Stimulated activated CD4-positive, alpha-beta T cell treated with anti-CD3 and anti-CD28 coated beads, Interleukin-12 subunit alpha, Interleukin-12 subunit beta, amount 100 ng/mL, for 4 hours (primary cell): Measurements from ENCODE around the gene CYBA.

ENCODE experiments used
- DNase-seq: peaks from one replicate; pipeline ENCODE4 v3.0.0-alpha.2; 2020

The CYBA gene

DNA sequence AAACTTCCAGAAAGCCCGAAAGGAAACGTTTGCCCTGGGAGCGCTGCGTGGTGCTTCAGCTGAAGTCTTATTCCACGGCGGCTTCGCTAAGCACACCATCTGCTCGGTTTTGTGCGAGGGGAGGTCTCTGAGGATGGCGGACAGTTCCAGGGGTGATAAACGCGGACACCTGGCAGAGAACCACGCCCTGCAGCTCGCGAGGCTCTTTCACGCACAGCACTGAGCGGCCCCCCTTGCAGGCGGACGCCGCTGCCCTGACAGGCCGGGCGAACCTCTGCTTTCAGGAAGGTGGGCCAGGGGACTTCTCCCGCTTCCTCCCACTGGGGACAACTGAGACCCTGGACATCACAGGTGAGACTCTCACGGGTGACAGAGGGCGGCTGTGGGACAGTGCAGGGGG lies 8.3 kb upstream of the CYBA start:
- no peak for DNase-seq

DNA sequence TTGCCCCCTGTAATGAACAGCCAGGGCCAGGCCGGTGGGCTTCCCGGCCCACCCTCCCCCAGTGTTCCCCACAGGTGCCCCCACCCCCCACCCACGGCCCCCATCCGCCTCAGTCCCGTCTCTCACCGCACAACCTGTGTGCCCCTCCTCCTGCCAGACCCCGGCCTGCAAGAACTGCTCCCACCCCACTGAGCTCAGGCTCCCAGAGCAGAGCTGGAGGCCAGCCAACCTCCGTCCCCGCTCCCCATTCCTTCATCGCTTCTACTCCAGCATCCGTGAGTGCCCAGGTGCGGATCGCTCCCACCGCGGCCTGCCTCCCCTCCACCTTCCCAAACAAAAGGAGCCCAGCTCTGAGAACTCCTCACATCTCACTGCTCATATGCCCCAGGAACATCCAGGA lies 7.9 kb upstream of the CYBA start:
- DNase-seq, result no peak

DNA sequence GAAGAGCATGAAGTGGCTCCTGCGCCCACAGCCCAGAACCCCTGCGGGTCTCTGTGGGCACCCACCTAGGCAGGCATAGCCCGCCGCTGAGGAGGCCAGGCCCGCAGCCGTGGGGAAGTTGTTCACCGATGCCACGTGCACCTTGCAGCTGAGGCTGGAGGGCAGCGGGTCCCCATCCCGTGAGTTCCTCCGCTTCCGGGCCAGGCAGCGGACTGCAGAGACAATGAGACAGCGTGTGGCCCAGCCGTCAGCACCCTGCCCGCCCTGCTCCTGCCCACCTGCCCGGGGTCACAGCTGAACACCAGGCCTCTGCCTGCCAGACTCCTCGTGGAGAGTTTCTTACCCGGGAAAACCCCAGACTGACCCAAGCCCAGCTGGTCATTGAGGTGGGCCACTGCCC lies 6.5 kb upstream of the CYBA start:
- DNase-seq, result no peak

DNA sequence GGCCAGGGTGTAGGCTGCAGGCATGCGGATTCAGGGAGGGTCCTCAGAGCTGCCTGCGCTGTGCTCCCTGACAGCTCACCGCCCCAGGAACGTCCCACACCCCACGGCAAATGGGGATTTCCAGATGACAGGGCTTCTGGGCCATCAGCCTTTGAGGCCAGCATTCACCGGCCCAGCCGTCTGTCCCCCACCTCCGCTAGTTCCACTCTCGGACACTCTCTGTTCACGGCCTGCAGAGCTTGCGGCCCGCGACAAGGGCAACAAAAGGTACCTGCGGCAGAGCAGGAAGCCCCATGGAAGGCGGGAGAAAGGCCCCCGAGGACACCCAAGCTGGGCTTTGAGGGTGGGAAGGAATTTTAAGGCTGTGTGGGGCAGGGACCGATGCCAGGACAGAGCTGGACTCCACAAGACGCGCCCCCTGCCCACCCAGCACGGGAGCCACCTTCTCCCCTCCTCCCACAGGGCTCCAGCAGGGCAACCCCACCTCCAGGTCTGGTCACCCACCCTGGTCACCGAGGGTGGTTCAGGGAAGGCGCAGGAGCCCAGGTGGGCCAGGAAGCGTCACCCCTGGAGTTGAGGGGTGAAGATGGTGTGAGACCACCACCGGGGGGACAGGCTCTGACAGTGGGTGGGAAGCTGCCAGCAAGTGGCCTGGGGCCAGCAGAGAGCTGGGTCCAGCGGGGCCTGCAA lies 5.6 kb upstream of the CYBA start:
- no peak for DNase-seq

DNA sequence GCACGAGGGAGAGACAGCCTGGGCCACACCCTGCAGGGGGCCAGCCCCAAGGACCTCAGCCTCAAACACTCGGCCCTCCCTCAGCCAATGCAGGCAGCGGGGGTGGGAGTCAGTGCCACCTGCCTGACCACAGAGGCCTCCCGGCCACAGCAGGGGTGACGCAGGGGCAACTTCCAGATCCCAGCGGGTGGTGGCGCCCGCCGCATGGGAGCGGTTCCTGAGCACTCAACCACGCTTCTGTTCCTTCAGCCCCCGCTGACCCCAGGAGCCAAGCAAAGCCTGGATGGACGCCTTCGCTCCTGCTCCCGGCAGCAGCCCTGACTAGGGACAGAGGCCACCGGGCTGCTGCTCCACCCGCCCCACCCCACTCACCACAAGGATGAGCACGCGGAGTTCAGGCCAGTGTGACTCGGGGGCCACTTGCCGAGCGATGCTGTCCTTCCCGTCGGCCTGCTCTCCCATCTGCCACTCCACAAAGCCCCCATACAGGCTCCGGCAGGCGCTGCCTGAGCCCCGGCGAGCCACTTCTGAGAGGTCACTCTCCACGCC lies 5.0 kb upstream of the CYBA start:
- no peak for DNase-seq

DNA sequence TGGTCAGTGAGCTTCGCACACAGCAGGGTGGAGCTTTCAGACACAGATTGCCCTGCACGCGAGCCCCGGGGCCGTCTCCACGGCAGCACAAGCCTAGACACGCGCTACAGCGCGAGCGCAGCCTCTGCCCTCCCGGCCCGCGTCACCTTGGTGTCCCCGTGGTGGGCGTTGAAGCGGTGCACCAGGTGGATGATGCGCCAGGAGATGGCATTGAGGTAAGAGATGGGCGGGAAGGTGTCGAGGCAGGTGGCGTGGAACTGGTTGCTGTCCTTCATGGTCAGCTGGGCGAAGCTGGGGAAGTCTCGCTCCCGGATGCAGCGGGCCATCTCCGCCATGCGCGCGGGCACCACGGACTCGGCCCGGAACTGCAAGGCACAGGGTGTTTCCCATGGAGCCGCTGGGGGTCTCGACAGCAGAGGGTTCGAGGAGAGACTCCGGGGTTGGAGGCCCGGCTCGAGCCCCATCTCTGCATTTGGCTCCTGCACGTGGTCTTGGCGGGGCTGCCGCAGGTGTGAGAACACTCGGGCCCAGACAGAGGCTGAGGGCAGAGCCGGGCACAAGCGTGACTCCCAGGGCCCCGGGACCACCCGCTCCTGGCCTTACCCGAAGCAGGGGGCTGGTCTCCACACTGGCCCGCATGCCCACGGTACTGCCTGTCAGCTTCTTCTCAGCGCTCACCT lies 4.3 kb upstream of the CYBA start:
- DNase-seq, result no peak

DNA sequence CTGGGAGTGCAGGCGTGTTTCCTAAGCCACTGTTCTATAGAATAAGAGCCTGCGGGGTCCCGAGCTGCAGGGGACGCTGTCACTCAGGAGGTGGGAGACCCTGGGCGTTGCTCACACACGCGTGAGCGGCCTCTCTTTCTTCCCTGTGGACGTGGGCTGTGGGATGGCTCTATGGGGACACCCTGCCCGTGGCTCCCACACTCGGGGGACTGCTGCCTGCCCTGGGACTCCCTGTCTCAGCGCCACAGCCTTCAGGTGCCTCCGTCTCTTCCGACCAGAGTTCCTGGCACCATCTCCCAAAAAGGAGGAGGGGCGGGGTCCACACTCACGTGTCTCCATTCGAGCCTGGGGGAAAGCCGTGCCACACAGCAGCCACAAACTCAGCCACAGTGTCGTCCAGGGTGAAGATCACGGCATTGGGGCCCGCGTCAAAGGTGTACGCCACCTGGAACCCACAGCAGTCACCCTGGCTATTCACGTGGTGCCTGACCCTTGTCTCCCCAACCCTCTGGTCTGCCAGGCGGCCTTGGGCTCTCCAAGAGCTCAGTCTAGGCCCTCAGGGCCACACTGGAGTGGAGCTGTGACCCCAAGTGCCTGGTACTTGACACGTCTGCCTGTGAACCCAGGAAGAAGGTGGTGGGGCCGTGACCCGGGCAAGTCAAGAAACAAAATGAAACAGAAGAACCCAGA lies 3.7 kb upstream of the CYBA start:
- DNase-seq, result no peak

DNA sequence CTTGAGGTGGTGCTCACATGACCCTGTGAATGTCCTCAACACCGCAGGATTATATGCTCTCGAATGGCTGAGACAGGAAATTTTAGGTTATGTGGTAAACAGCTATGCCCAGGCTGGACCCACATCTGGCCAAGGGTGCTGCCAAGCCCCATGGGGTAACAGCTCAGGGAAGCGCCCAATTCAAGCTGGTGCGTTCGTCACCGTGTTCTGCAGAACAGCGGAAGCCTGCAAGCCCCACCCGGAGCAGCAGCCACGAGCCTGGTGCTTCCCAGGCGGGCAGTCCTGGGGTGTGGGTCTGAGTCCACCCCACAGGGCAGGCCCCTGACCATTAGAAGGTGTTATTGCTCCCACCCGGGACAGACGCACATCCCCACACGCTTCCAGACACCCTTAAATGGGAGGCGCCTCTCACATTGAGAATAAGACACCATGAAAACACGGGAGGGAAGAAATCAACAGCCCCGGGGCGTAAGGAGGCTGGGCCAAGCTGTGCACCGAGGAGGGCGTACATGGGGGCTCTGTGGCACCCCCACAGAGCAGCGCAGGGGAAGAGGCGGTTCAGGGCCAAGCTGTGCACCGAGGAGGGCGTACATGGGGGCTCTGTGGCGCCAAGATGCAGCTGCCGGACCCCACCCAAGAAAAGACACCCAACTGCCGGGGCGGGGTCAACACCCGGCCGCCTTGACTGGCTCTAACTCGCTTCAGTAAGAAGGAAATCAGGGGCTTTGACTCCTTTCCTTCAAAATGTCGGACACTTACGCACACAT lies 2.9 kb upstream of the CYBA start:
- DNase-seq, result no peak

DNA sequence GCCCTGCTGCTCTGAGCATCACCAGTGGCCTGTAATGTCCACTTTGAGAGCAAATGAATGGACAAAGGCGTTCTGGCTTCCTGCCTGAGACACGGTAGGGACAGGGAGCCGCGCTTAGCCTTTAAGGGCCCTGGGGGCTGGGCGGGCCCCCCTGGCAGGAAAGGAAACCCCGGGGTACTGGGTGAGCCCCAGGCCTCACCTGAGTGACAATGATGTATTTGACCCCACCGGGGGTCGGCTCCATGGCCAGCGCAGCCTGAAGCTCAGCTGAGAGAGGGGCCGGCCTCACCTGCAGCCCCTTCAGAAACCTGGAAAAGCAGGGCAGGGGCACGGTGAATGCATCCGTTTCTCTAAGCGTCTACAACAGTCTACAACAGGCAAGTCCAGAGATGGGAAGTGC lies 2.2 kb upstream of the CYBA start:
- no peak for DNase-seq

DNA sequence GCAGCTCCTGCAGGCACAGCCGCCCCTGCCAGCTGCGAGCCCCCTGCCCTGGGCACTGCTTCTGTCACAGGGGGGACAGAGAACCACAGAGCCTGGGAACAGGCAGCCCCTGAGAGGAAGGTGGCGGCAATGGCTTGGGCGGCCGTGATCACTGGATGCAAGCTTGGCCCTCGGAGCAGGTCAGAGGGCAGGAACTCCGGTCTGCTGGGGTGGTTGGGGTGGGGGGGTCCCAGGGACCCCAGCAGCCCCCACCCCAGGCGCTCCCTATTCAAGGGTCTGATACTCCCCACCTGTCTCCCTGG lies 1.9 kb upstream of the CYBA start:
- no peak for DNase-seq

DNA sequence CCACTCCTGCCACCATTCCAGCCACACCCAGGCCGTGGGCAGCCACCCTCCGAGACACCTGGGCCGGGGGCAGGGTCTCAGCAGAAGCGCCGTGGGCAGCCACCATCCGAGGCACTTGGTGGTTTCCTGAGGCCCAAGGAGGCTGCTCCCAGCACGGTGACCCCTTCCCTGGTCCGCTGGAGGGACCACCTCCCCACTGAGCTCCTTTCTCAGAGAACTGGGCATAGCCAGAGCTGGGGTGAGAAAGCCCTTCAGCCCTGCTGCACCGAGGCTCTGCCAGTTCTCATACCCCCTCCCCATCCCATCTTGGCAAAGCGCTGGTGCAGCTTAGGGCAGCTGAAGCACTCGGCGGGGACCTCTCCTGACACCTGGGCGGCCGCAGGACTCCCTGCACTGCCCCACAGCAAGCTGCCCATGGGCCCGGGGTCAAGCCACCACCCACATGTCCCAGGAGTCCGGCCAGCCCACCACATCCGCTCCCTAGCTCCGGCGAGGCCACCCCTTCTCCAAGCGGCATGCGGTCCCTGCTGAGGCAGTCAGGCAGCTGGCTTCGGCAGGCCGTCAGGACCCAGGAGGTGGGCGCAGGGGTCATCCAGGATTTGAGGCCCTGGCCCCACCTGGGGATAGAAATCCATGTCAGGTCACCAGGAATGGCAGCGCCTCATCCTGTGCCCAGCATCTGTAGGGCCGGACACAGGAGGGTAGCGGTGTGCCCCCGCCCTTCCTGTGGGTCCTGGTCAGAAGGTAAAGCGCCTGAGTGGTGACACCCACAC lies 1.3 kb upstream of the CYBA start:
- no peak for DNase-seq

DNA sequence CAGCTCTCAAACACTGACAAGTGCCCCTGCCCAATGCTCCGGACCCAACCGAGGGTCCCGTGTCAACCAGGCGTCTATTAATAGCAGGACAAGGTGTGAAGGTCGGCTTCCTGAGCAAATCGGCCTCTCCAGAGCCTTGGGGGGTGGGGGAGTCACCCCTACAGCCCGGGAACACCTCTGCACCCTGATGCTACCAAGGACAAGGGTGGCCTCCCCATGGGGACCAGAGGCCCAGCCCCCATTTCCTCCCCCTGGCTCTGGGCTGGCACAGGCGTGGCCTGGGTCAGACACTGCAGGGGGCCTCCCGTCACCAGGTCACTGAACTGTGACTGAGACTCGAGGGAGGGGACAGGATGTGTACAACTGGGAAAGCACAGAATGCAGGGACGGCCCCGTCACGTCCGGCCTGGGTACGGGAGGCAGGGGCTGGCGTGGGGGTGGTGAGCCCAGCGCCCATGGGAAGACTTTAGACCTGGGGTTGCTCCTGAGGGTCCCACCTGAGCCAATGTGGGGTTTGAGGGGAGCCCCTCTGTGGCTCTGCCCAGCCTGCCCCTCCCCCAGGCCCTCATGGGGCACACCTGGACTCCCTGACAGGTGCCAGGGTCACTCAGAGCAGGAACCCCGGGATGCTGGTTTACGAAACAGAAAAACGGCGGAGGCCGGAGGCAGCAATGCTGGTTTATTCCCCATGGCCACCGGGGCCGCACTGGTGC lies 579 bp upstream of the CYBA start:
- peak; percentile 64 for DNase-seq

DNA sequence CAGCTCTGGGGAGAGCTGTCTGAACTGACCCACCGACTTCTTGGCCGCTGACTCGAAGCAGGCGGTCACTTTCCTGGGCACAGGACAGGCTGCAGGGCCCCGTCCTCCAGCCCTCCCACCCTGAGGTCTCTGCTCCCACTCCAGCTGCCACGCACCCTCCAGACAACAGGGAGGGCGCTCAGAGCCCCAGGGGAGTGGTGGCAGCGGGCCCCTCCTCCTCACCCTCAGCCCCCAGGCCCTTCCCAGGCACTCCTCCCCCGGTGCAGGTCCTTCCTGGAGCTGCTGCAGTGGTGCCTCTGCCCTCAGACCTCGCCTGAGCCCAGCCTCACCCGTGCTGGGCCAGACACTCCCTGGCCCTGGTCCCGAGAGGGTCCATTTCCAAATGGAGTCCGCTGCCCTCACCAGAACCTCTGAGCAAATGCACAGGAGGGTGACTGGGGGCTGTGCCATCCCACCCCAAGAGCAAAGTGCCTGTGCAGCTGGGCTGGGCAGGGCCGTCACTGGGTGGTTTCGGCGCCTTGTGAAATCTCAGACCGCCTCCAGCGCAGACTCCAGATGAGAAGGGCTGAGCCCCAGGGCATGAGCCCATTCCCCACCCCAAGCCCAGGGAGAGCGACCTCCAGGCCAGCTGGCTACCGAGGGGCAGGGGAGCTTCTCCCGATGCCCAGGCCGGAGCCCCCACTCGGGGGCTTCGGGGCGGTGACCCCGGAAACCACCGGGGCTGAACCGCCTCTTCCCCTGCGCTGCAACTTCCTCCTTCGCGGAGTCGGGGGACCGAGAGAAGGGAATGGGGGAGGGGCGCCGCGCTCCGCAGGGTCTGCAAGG lies 717 bp downstream of the CYBA start:
- peak; percentile 32 for DNase-seq

DNA sequence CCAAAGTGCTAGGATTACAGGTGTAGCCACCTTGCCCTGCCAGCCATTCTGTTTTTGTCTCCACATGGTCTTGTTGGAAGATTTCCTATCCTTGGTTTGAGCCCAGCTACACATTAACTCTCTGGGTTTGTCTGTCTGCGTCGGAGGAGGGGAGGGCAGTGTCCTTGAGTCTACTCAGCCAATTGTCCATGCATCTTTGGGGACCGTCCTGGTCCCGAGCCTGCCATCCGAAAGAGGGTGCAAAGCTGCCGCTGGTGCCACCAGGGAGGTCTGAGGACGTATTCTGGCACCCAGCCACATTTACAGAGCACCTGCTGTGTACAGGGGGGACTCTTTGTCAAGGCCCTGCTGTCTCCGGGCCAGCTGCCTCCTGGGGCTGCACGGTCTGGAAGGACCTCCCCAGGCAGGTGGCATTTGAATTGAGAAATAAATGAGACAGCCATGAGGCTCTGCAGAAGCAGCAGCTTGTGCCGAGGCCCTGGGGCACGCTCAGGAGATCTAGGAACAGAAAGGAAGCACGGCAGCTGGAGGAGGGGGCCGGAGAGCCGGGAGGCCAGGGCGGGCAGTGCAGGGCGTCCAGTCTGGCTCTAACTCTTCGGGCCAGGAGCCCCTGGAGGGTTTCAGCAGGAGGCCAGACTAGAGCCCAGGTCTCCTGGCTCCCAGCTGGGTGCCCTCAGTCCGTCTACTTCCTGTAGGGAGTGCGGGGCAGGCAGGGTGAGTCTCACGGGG lies 1.5 kb downstream of the CYBA start:
- DNase-seq, result no peak

DNA sequence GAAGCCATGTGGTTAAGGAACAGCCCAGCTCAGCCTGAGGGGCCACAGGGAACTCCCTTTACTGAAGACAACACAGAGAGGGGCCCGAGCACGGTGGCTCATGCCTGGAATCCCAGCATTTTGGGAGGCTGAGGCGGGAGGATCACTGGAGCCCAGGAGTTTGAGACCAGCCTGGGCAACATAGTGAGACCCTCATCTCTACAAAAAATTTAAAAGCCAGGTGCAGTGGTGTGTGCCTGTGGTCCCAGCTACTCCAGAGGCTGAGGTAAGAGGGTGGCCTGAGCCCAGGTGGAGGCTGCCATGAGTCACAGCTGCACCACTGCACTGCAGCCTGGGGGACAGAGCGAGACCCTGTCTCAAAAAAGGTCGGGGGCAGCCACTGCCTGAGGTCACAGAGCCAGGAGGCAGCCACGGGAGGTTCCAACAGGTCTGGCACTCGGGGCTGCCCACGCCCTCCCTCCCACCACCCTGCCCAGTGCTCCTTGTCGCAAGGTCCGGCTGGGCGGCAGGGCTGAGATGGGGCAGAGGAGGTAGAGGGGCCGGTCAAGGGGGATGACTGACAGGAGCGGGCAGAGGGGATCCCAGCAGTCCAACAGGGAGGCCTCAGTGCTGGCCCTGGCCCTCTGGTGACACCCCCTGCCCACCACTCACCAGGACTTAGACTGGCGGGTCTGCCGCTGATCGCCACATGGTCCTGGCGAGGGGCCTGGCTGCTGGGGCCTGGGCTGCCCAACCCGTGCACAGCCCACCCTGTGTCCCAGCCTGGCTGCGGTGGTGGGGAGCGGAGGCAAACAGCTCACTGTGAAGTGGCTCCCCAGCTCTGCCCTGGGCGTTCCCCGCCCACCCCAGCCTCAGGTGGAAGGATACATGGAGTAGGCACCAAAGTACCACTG lies 3.4 kb downstream of the CYBA start:
- no peak for DNase-seq

DNA sequence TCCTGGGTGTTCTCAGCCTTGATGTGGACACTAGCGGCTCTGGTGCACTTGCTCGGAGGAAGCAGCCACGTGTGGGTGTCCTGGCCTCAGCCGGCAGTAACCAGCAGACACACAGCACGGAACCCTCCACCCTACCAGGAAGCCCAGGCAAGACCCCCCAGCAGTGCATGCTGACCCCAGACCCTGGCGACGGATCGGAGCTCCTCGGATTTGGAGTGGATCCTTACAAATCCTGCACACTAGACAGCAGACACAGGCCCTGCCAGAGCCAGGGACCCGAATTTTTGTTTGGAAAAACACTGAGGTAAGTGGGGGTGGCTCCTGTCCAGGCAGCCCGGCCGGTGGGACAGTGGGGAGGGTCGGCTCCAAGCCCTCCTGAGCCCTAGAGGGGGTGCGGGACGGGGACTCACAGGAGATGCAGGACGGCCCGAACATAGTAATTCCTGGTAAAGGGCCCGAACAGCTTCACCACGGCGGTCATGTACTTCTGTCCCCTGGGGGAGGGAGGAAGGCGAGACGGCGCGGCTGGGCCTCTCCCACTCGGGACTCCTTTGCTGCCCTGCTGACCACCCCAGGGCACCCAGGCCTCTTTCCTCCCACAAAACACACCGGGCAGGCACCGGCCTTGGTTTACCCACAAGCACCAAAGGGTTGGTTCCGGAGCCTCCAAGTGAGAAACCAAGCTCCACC lies 4.4 kb downstream of the CYBA start:
- DNase-seq, result no peak

DNA sequence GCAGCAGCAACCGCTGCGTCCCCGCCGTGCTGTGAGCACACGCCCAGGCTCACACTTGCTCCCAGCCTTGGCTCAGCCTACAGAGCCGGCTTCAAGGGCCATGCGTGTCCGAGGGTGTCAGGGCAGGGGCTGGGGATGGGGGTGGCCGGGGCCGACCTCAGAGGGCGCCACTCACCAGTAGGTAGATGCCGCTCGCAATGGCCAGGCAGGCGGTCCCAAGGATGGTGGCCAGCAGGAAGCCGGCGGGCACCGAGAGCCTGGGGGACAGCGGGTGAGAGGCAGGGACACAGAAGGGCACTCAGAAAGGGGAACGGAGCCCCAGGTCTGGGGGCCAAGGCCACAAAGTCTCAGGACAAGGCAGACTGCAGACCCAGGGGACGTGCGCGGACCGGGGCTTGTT lies 4.9 kb downstream of the CYBA start:
- no peak for DNase-seq

DNA sequence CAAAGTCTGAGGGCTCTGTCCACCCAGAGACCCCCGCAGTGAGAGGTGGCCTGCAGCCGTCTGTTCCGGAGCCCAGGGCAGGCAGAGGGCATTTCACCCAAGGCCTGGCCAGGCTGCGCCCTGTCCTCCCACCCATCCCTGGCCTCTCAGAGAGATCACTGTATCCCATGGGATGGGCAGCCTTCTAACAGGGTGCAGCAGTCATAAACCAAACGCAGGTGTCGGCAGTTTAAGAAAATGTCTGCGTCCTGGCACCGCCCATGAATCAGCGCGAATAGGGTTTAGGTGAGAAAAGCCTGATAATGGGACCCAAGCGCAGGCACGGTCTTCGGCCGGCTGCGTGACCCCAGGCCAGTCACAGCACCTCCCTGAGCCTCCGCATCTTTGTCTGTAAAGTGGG lies 5.4 kb downstream of the CYBA start:
- no peak for DNase-seq

DNA sequence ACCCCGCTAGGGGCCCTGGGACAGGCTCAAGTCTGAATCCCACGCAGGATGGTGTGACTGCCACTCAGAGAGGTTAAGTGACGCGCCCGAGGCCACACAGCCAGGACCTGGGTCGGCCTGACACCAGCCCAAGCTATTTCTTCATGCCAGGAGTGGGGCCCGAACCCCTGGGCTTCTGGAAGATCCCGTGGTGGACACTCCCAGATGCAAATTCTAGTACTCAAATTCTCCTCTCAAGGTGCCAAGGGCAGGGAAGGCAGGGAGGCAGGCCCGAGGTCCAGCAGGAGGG lies 7.3 kb downstream of the CYBA start:
- no peak for DNase-seq
